Sigmoid colon (tissue), 4 donors: Measurements from ENCODE around the gene TAGLN2.

ENCODE experiments used
- EP300 ChIP-seq, 4 donors: sonication (generic); formaldehyde crosslinking; IDR thresholded peaks; one replicate each; pipeline ENCODE4 v1.6.1; 2017; ENCODE audit warnings: antibody characterized with exemption in 4 of 4
- POLR2A ChIP-seq, 2 donors: fragments of 450-650 bp; IDR thresholded peaks; one replicate each; pipeline ENCODE4 v1.6.1; 2016; ENCODE audit warnings: antibody characterized with exemption in 2 of 2, mild to moderate bottlenecking in 2 of 2, moderate library complexity in 2 of 2
- POLR2AphosphoS5 ChIP-seq, 4 donors: sonication (generic); formaldehyde crosslinking; IDR thresholded peaks; one replicate each; pipeline ENCODE4 v1.6.1; 2017; ENCODE audit warnings: antibody characterized with exemption in 4 of 4
- TF ChIP-seq, protein P1 (sequence below), 4 experiments: fragments of 450-650 bp in 3 of 4; fragments of 200-600 bp in 1 of 4; IDR thresholded peaks; one replicate each; pipeline ENCODE4 v1.5.1; 2016 to 2019; ENCODE audit warnings: antibody characterized with exemption in 4 of 4, mild to moderate bottlenecking in 3 of 4, moderate library complexity in 2 of 4

DNA sequence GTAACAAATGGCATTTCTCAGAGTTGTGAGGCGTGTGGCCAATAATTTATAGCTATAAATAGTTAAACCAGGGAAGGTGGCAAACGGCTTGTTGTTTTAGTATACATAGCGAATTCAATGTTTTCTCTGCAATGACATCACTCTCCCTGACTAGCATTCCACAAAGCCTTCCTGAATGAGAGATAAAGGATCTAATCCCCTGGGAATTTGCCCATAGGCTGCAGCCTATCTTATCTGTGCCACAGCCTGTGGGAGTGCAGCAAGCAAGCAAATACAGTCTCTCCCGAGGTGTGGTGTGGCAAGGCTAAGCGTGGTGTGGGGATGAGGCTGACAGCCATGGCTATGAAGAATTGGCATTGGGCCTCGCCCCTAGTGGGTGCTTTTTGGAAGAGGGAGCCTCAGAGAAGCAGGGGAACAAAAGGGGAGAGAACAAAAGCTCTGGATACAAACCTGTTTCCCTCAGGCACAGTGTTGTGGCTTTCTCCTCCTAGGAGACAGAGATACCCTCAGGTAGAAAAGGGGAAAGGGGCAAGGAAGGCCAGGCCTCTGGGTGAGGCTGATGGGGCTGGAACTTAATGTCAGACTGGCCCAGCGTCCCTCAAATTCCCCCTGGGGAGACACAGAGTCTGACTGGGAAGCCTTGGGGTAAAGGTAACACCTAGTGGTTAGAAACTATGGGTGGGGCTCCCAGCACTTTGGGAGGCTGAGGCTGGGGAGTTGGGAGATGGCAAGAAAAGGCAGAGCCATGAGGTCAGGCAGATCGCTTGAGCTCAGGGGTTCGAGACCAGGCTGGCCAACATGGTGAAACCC, 8.9 kb downstream of the TAGLN2 start:
- TF ChIP-seq, protein P1, sequence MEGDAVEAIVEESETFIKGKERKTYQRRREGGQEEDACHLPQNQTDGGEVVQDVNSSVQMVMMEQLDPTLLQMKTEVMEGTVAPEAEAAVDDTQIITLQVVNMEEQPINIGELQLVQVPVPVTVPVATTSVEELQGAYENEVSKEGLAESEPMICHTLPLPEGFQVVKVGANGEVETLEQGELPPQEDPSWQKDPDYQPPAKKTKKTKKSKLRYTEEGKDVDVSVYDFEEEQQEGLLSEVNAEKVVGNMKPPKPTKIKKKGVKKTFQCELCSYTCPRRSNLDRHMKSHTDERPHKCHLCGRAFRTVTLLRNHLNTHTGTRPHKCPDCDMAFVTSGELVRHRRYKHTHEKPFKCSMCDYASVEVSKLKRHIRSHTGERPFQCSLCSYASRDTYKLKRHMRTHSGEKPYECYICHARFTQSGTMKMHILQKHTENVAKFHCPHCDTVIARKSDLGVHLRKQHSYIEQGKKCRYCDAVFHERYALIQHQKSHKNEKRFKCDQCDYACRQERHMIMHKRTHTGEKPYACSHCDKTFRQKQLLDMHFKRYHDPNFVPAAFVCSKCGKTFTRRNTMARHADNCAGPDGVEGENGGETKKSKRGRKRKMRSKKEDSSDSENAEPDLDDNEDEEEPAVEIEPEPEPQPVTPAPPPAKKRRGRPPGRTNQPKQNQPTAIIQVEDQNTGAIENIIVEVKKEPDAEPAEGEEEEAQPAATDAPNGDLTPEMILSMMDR (IDR thresholded peaks at IDR 0.05), result no peak
- no peak for TF ChIP-seq POLR2AphosphoS5 (IDR thresholded peaks at IDR 0.05)
- TF ChIP-seq POLR2A (IDR thresholded peaks at IDR 0.05), result no peak
- no peak for TF ChIP-seq EP300 (IDR thresholded peaks at IDR 0.05)
